Astrocyte (in vitro differentiated cells and primary cell): ENCODE data around the gene ELOVL2. TPM values are rescaled to one million over a fixed set of nuclear protein-coding genes. Genes with fewer than 3 reads are reported as not detected.

Experiments used
- DNase-seq: peaks from one replicate; pipeline ENCODE4 v3.0.0-alpha.2; 2010; ENCODE audit warnings: low read depth
- FAIRE-seq: peaks from 2 replicates; lab custom pipeline; 2011; peaks lifted over from hg19 to GRCh38; lab: Jason Lieb, UNC
- H2AFZ ChIP-seq: 2 replicates; pipeline ENCODE4 v1.6.0; 2012; ENCODE audit warnings: low read depth, low read length, inconsistent platforms
- H3K27ac ChIP-seq: 2 replicates; pipeline ENCODE4 v1.5.1; 2011; ENCODE audit warnings: low read depth, low read length, inconsistent platforms
- H3K27me3 ChIP-seq: 2 replicates; pipeline ENCODE4 v1.6.0; 2011; ENCODE audit warnings: low read length, inconsistent platforms; ENCODE audit not compliant: insufficient read depth
- H3K36me3 ChIP-seq: 2 replicates; pipeline ENCODE4 v1.5.1; 2011; ENCODE audit warnings: low read length, inconsistent platforms; ENCODE audit not compliant: insufficient read depth
- H3K4me1 ChIP-seq: 2 replicates; pipeline ENCODE4 v1.5.1; 2011; ENCODE audit warnings: low read length, inconsistent platforms; ENCODE audit not compliant: insufficient read depth
- H3K4me2 ChIP-seq: 2 replicates; pipeline ENCODE4 v1.6.0; 2012; ENCODE audit warnings: low read length, inconsistent platforms
- H3K4me3 ChIP-seq: 2 replicates; pipeline ENCODE4 v1.5.1; 2011; ENCODE audit warnings: low read depth, mild to moderate bottlenecking, low read length, inconsistent platforms; ENCODE audit not compliant: insufficient read depth
- H3K79me2 ChIP-seq: 2 replicates; pipeline ENCODE4 v1.6.0; 2012; ENCODE audit warnings: mild to moderate bottlenecking, low read length, inconsistent platforms; ENCODE audit not compliant: insufficient read depth
- H3K9ac ChIP-seq: 2 replicates; pipeline ENCODE4 v1.6.0; 2012; ENCODE audit warnings: mild to moderate bottlenecking, low read length, inconsistent platforms
- H3K9me3 ChIP-seq: 2 replicates; pipeline ENCODE4 v1.5.1; 2012; ENCODE audit warnings: low read depth, mild to moderate bottlenecking, low read length, inconsistent platforms; ENCODE audit not compliant: insufficient read depth
- H4K20me1 ChIP-seq: 2 replicates; pipeline ENCODE4 v1.6.0; 2012; ENCODE audit warnings: low read length, inconsistent platforms; ENCODE audit not compliant: insufficient read depth
- H3K27ac Mint-ChIP-seq: one replicate; pipeline ENCODE4 v1.8.0; 2021; ENCODE audit warnings: mild to moderate bottlenecking, mixed read lengths; ENCODE audit not compliant: unreplicated experiment
- H3K27me3 Mint-ChIP-seq: one replicate; pipeline ENCODE4 v1.8.0; 2021; ENCODE audit warnings: low read depth, mixed read lengths; ENCODE audit not compliant: unreplicated experiment
- H3K36me3 Mint-ChIP-seq: one replicate; pipeline ENCODE4 v1.8.0; 2021; ENCODE audit warnings: low read depth, mixed read lengths; ENCODE audit not compliant: unreplicated experiment
- H3K4me1 Mint-ChIP-seq: one replicate; pipeline ENCODE4 v1.8.0; 2021; ENCODE audit warnings: low read depth, mixed read lengths; ENCODE audit not compliant: unreplicated experiment
- H3K4me3 Mint-ChIP-seq: one replicate; pipeline ENCODE4 v1.8.0; 2021; ENCODE audit warnings: mild to moderate bottlenecking, moderate library complexity, mixed read lengths; ENCODE audit not compliant: unreplicated experiment
- H3K9me3 Mint-ChIP-seq: one replicate; pipeline ENCODE4 v1.8.0; 2021; ENCODE audit warnings: mild to moderate bottlenecking, mixed read lengths; ENCODE audit not compliant: unreplicated experiment
- EZH2 ChIP-seq: IDR thresholded peaks from 2 replicates; pipeline ENCODE4 v1.6.1; 2012; ENCODE audit warnings: mild to moderate bottlenecking, low read length, inconsistent platforms; ENCODE audit not compliant: insufficient read depth
- total RNA-seq: library from RNA; stranded (reverse); gene quantifications from 2 replicates; pipeline ENCODE4 v1.2.1, GENCODE V29; 2021
- TF ChIP-seq, protein P1 (sequence below): IDR thresholded peaks from 2 replicates; pipeline ENCODE4 v1.5.1; 2011; ENCODE audit warnings: low read depth, mild to moderate bottlenecking, inconsistent platforms, low read length, moderate library complexity; ENCODE audit not compliant: insufficient read depth

Gene ELOVL2
- total RNA-seq, 1 donor from 2014 or later, result 5.7 TPM

DNA sequence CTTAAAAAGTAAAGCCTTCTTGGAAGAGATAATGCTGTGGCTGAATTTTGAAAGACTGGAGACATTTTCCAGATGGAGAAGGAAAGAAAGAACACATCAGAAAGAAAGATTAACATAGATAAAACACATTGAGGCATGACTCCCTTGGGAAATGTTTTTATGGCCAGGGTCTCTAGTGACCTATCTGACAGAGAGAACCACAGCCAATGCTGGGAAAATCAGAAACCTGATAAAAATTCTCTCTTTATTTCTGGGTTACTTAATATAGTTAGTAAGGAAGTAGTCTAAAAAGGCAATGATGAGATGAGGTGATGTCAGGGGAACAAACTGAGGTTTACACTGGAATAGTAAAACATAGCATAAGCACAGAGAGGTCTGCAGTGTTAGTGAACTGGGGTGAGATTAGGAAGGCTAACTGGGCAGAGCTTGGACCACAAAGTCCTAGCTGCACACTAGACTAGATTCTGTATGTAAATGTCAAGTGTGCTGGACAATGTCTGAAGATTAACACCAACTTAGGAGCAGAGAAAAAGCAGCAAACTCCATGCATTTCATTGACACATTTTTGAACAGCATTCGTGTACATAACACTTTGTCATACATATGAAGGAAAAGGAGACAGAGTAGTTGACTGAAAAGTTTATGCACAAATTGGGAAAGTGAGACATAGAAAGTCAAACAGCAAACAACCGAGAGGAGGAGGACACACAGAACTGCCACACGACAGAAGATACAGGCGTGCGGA is 31.0 kb downstream of the ELOVL2 start:
- no peak for FAIRE-seq
- Mint-ChIP-seq H3K27me3 (peaks cover 2% of the 10 kb centered on the region), H3K4me3 (no peak overlapping the region), H3K4me1 (peaks cover 23% of the 10 kb centered on the region), H3K9me3 (no peaks in the 10 kb centered on the region), H3K27ac (no peak overlapping the region), H3K36me3 (no peaks in the 10 kb centered on the region)
- no peak for DNase-seq
- no peaks in the 10 kb centered on the region for H3K36me3 ChIP-seq
- no peak for TF ChIP-seq EZH2
- TF ChIP-seq, protein P1, sequence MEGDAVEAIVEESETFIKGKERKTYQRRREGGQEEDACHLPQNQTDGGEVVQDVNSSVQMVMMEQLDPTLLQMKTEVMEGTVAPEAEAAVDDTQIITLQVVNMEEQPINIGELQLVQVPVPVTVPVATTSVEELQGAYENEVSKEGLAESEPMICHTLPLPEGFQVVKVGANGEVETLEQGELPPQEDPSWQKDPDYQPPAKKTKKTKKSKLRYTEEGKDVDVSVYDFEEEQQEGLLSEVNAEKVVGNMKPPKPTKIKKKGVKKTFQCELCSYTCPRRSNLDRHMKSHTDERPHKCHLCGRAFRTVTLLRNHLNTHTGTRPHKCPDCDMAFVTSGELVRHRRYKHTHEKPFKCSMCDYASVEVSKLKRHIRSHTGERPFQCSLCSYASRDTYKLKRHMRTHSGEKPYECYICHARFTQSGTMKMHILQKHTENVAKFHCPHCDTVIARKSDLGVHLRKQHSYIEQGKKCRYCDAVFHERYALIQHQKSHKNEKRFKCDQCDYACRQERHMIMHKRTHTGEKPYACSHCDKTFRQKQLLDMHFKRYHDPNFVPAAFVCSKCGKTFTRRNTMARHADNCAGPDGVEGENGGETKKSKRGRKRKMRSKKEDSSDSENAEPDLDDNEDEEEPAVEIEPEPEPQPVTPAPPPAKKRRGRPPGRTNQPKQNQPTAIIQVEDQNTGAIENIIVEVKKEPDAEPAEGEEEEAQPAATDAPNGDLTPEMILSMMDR, result no peak
- H4K20me1 ChIP-seq, result no peaks in the 10 kb centered on the region
- no peak overlapping the region for H2AFZ ChIP-seq
- no peak overlapping the region for H3K4me2 ChIP-seq
- H3K4me1 ChIP-seq, result peaks cover 15% of the 10 kb centered on the region
- no peak overlapping the region for H3K4me3 ChIP-seq
- H3K79me2 ChIP-seq, result no peaks in the 10 kb centered on the region
- no peaks in the 10 kb centered on the region for H3K9me3 ChIP-seq
- peaks cover 2% of the 10 kb centered on the region for H3K27me3 ChIP-seq
- H3K27ac ChIP-seq, result no peak overlapping the region
- no peak overlapping the region for H3K9ac ChIP-seq

DNA sequence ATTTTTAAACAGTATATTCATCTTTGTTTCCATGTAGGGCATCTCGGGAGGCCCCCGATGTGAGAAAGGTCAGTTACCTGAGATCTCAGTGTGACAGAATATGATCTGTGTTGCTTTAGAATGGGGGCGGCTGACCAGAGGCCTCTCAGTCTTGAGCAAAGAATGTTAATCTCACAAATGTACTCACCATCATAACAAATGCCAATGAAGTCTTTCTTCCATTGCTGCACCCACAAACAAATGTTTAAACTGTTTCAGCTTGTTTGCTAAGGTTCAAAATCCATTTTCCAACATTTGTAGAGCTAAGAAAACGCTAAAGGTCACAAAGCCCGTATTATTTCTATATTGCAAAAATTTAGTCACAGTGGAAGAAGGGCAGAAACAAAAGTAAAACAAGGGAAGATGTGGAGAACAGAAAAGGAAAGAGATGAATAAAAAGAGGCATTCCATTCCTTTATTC is 31.8 kb downstream of the ELOVL2 start:
- H4K20me1 ChIP-seq, result no peaks in the 10 kb centered on the region
- no peak overlapping the region for H2AFZ ChIP-seq
- no peak overlapping the region for H3K9ac ChIP-seq
- Mint-ChIP-seq H3K27ac (no peak overlapping the region), H3K9me3 (no peaks in the 10 kb centered on the region), H3K4me1 (peaks cover 31% of the 10 kb centered on the region), H3K36me3 (no peaks in the 10 kb centered on the region), H3K4me3 (no peak overlapping the region), H3K27me3 (peaks cover 2% of the 10 kb centered on the region)
- no peak overlapping the region for H3K4me3 ChIP-seq
- no peaks in the 10 kb centered on the region for H3K79me2 ChIP-seq
- no peak overlapping the region for H3K4me2 ChIP-seq
- H3K36me3 ChIP-seq, result no peaks in the 10 kb centered on the region
- H3K9me3 ChIP-seq, result no peaks in the 10 kb centered on the region
- H3K27me3 ChIP-seq, result peaks cover 2% of the 10 kb centered on the region
- DNase-seq, result no peak
- TF ChIP-seq, protein P1, result no peak
- no peak for TF ChIP-seq EZH2
- FAIRE-seq, result no peak
- H3K27ac ChIP-seq, result no peak overlapping the region
- H3K4me1 ChIP-seq, result peaks cover 22% of the 10 kb centered on the region

DNA sequence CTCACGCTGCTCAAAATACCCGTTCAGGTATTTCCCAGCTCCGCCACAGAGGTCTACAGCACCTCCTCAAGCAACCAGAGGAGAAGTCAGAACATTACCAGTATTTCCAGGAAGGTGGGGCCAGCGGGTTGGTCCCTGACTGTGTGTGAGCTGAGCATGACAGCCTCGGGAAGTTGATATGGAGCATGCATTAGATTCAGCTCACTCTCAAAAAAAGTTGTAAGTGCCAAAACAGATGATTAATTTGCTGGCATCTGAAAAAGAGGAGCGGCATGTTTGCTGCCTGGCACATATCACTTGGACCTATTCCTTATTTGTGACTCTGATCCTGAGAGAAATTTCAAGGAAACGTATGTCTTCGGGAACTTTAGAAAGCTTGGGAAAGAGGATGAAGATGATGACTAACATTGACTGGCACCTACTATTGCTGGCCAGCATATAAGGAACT is 32.3 kb downstream of the ELOVL2 start:
- TF ChIP-seq, protein P1, result no peak
- TF ChIP-seq EZH2, result no peak
- H3K9me3 Mint-ChIP-seq, result no peaks in the 10 kb centered on the region
- no peak overlapping the region for H3K9ac ChIP-seq
- H3K27ac Mint-ChIP-seq, result no peak overlapping the region
- H3K36me3 Mint-ChIP-seq, result no peaks in the 10 kb centered on the region
- H3K4me1 Mint-ChIP-seq, result peaks cover 34% of the 10 kb centered on the region
- no peak overlapping the region for H3K27ac ChIP-seq
- H2AFZ ChIP-seq, result no peak overlapping the region
- no peaks in the 10 kb centered on the region for H4K20me1 ChIP-seq
- H3K4me2 ChIP-seq, result no peak overlapping the region
- H3K9me3 ChIP-seq, result no peaks in the 10 kb centered on the region
- DNase-seq (no peak), FAIRE-seq (no peak)
- peaks cover 2% of the 10 kb centered on the region for H3K27me3 Mint-ChIP-seq
- H3K4me3 ChIP-seq, result no peak overlapping the region
- H3K79me2 ChIP-seq, result no peaks in the 10 kb centered on the region
- peaks cover 24% of the 10 kb centered on the region for H3K4me1 ChIP-seq
- no peaks in the 10 kb centered on the region for H3K36me3 ChIP-seq
- peaks cover 2% of the 10 kb centered on the region for H3K27me3 ChIP-seq
- H3K4me3 Mint-ChIP-seq, result no peak overlapping the region
